PC-9 (cell line): Measurements from ENCODE around the gene RABL3. TPM values are rescaled to one million over a fixed set of nuclear protein-coding genes. Genes with fewer than 3 reads are reported as not detected.

ENCODE experiments used
- BruUV-seq: library from RNA; stranded (reverse); fragments of 400-500 nt; replicated peaks from 2 replicates; lab custom pipeline; 2021; lab: Mats Ljungman, UMichigan
- CTCF ChIA-PET: fragments of 300-600 bp; sonication (Branson Sonifier 250); formaldehyde crosslinking; loops from one replicate; lab custom pipeline; 2022; ENCODE audit warnings: antibody characterized with exemption; lab: Charles Lee
- POLR2A ChIA-PET: fragments of 300-600 bp; sonication (Branson Sonifier 250); formaldehyde crosslinking; loops from one replicate; lab custom pipeline; 2022; ENCODE audit warnings: antibody characterized with exemption; ENCODE audit not compliant: unreplicated experiment; lab: Charles Lee
- DNase-seq, 2 experiments: peaks; one replicate each; pipeline versions ENCODE4 v3.0.0 to v3.0.0-alpha.2; 2015 to 2022; ENCODE audit warnings: mixed read lengths in 1 of 2
- H2AFZ ChIP-seq: fragments of 200-600 bp; sonication (generic); 2 replicates; pipeline ENCODE4 v1.8.1; 2017; ENCODE audit warnings: antibody characterized with exemption
- H3F3A ChIP-seq: fragments of 200-600 bp; sonication (generic); 2 replicates; pipeline ENCODE4 v1.8.1; 2017; ENCODE audit warnings: antibody characterized with exemption, mild to moderate bottlenecking, low read depth; ENCODE audit not compliant: insufficient read depth
- H3K27ac ChIP-seq: fragments of 200-600 bp; sonication (generic); 2 replicates; pipeline ENCODE4 v1.6.1; 2016; ENCODE audit warnings: mixed run types
- H3K27me3 ChIP-seq: fragments of 200-600 bp; sonication (generic); 2 replicates; pipeline ENCODE4 v1.6.1; 2016; ENCODE audit warnings: low read depth, mixed run types; ENCODE audit not compliant: insufficient read depth
- H3K36me3 ChIP-seq: fragments of 200-600 bp; sonication (generic); 2 replicates; pipeline ENCODE4 v1.6.1; 2016; ENCODE audit warnings: low read depth, mixed run types
- H3K4me1 ChIP-seq: fragments of 200-600 bp; sonication (generic); replicated peaks from 2 replicates; pipeline ENCODE4 v1.6.1; 2016; ENCODE audit warnings: mixed run types; ENCODE audit not compliant: insufficient read depth
- H3K4me2 ChIP-seq: fragments of 200-600 bp; sonication (generic); 2 replicates; pipeline ENCODE4 v1.6.1; 2017; ENCODE audit warnings: mixed run types
- H3K4me3 ChIP-seq: fragments of 200-600 bp; sonication (generic); 2 replicates; pipeline ENCODE4 v1.6.1; 2016; ENCODE audit warnings: mixed run types
- H3K79me2 ChIP-seq: fragments of 200-600 bp; sonication (generic); 2 replicates; pipeline ENCODE4 v1.6.1; 2017; ENCODE audit warnings: low read depth, mixed run types
- H3K9me2 ChIP-seq: fragments of 200-600 bp; sonication (generic); 2 replicates; pipeline ENCODE4 v1.8.1; 2017; ENCODE audit warnings: mild to moderate bottlenecking; ENCODE audit not compliant: insufficient read depth
- H3K9me3 ChIP-seq: fragments of 200-600 bp; sonication (generic); 2 replicates; pipeline ENCODE4 v1.8.1; 2016; ENCODE audit warnings: low read depth; ENCODE audit not compliant: insufficient read depth
- H4K20me1 ChIP-seq: fragments of 200-600 bp; sonication (generic); 2 replicates; pipeline ENCODE4 v1.8.1; 2017; ENCODE audit not compliant: insufficient read depth
- EZH2 ChIP-seq: fragments of 200-600 bp; sonication (generic); IDR thresholded peaks from 2 replicates; pipeline ENCODE4 v1.8.0; 2017; ENCODE audit warnings: antibody characterized with exemption, low read depth
- intact Hi-C: fragments of 100-400 bp; cut with micrococcal nuclease; formaldehyde crosslinking; loops from one replicate; pipeline ENCODE4 v1.10.0; 2022; ENCODE audit not compliant: unreplicated experiment
- total RNA-seq: library from RNA; stranded (reverse); gene quantifications from 2 replicates; pipeline ENCODE4 v1.2.3, GENCODE V29; 2021
- TF ChIP-seq, protein P1 (sequence below): fragments of 200-600 bp; sonication (generic); conservative IDR thresholded peaks from 2 replicates; pipeline ENCODE4 v1.6.1; 2017; ENCODE audit warnings: mixed run types, antibody characterized with exemption, mild to moderate bottlenecking, moderate library complexity

The RABL3 gene
- total RNA-seq, 1 experiment from 2014 or later = 29.8 TPM

DNA sequence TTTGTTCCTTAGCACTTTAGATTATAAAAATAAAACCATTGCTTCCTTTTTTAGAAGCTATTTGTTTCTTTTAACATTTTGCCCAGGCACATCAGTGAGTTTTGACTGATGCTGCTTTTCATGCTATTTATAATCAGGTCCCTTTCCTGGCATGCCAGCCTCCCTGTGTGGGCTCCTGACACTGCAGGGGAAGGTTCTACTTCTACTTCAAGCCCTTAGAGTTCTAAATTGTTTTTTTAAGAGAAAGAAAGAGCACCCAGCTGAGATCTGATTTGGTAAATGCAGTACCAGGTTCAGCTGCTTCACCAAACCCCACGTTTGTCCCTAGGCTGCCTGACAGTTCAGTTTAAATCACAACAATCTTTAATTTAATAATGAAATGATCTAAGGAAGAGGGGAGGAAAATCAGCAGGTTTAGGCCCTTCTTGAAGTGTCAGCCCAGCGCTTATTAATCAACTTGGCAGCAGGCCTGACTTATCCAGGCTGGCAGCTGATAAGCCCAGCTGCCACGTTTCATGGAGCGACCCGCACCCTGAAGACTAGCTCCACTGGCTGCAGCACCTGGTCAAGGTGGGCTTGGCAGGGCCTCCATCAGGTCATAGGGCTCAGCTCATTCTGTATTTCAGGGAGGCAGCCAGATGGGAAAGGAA is 89.3 kb downstream of the RABL3 start:
- Histone ChIP-seq H3K9me3 (no peaks in the 10 kb centered on the region), H2AFZ (no peak overlapping the region), H3K4me3 (no peak overlapping the region), H3K9me2 (no peaks in the 10 kb centered on the region; the same call in none of the 2 replicates), H3K27ac (no peak overlapping the region), H4K20me1 (no peaks in the 10 kb centered on the region), H3K36me3 (no peaks in the 10 kb centered on the region), H3K4me1 (no peaks in the 10 kb centered on the region), H3K79me2 (no peaks in the 10 kb centered on the region), H3K4me2 (no peak overlapping the region), H3K27me3 (no peaks in the 10 kb centered on the region), H3F3A (no peaks in the 10 kb centered on the region)
- DNase-seq = no peak
- ChIA-PET CTCF (no interaction called here), POLR2A (interaction anchor here (0.5 kb wide), 1 partner anchor 1314 kb away, joined by 4 read pairs; no protein-coding TSS in a partner anchor)
- BruUV-seq = no TSS peak
- intact Hi-C loops = no loop called here
- no peak for TF ChIP-seq EZH2
- TF ChIP-seq, protein P1, sequence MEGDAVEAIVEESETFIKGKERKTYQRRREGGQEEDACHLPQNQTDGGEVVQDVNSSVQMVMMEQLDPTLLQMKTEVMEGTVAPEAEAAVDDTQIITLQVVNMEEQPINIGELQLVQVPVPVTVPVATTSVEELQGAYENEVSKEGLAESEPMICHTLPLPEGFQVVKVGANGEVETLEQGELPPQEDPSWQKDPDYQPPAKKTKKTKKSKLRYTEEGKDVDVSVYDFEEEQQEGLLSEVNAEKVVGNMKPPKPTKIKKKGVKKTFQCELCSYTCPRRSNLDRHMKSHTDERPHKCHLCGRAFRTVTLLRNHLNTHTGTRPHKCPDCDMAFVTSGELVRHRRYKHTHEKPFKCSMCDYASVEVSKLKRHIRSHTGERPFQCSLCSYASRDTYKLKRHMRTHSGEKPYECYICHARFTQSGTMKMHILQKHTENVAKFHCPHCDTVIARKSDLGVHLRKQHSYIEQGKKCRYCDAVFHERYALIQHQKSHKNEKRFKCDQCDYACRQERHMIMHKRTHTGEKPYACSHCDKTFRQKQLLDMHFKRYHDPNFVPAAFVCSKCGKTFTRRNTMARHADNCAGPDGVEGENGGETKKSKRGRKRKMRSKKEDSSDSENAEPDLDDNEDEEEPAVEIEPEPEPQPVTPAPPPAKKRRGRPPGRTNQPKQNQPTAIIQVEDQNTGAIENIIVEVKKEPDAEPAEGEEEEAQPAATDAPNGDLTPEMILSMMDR = no peak

- H3K9me3 ChIP-seq = no peaks in the 10 kb centered on the region
- H3K4me1 ChIP-seq = no peaks in the 10 kb centered on the region
- DNase-seq = no peak
- no peak overlapping the region for H3K27ac ChIP-seq
- no peaks in the 10 kb centered on the region for H4K20me1 ChIP-seq
- no TSS peak for BruUV-seq
- TF ChIP-seq EZH2 = no peak
- TF ChIP-seq, protein P1 = no peak
- intact Hi-C loops = no loop called here
- ChIA-PET CTCF (interaction anchor here (0.6 kb wide), 1 partner anchor 261 kb away, joined by 3 read pairs; no protein-coding TSS in a partner anchor), POLR2A (interaction anchor here (0.5 to 0.7 kb wide), 2 partner anchors 9 to 1313 kb away, joined by 4 to 11 read pairs; no protein-coding TSS in a partner anchor)
- H3K9me2 ChIP-seq = no peaks in the 10 kb centered on the region; the same call in none of the 2 replicates
- no peaks in the 10 kb centered on the region for H3F3A ChIP-seq
- no peak overlapping the region for H3K4me2 ChIP-seq
- no peak overlapping the region for H2AFZ ChIP-seq
- H3K79me2 ChIP-seq = no peaks in the 10 kb centered on the region
- no peaks in the 10 kb centered on the region for H3K27me3 ChIP-seq
- no peak overlapping the region for H3K4me3 ChIP-seq
- H3K36me3 ChIP-seq = no peaks in the 10 kb centered on the region
Measured at GRCh38 chr3:120652281-120652680, 90.0 kb downstream of the RABL3 start.

DNA sequence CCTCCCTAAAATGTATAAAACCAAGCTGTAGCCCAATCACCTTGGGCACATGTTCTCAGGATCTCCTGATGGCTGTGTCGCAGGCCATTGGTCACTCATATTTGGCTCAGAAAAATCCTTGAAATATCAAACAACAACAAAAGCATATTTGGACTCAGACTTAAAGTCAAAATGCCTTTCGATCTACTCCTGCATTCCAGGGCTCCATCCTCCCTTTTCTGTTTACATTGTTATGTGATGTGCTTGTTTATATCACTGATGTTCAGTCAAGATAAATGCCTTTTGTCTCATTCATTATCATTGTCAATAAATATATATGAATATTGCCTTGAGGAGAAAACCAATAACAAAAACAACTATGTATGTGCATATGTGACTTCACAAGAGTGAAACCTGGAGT is 92.0 kb downstream of the RABL3 start:
- Histone ChIP-seq H3K4me1 (no peaks in the 10 kb centered on the region), H3K79me2 (no peaks in the 10 kb centered on the region), H3K9me2 (no peaks in the 10 kb centered on the region), H3K27me3 (no peaks in the 10 kb centered on the region), H3K9me3 (no peaks in the 10 kb centered on the region), H4K20me1 (no peaks in the 10 kb centered on the region), H3K27ac (no peak overlapping the region), H3K4me2 (no peak overlapping the region), H3F3A (no peaks in the 10 kb centered on the region), H3K4me3 (no peak overlapping the region), H3K36me3 (no peaks in the 10 kb centered on the region), H2AFZ (no peak overlapping the region)
- intact Hi-C loops = no loop called here
- ChIA-PET POLR2A (no interaction called here), CTCF (no interaction called here)
- DNase-seq = no peak
- TF ChIP-seq EZH2 = no peak
- TF ChIP-seq, protein P1 = no peak
- no TSS peak for BruUV-seq
